HL-60 (cell line): ENCODE data around the gene ZNF232.

Experiments
- POLR2AphosphoS5 ChIP-seq: IDR thresholded peaks from 2 replicates; pipeline ENCODE4 v1.6.1; 2012; ENCODE audit warnings: low read depth
- SPI1 ChIP-seq: IDR thresholded peaks from 2 replicates; pipeline ENCODE4 v1.6.1; 2012; ENCODE audit warnings: low read depth, mild to moderate bottlenecking, borderline replicate concordance
- TF ChIP-seq, protein P1 (sequence below): IDR thresholded peaks from one replicate; pipeline ENCODE4 v1.5.1; 2011; ENCODE audit warnings: low read length, control low read depth, inconsistent platforms; ENCODE audit not compliant: insufficient read depth
- TF ChIP-seq, protein P2 (sequence below): IDR thresholded peaks from 2 replicates; pipeline ENCODE4 v1.6.1; 2012; ENCODE audit warnings: low read depth; ENCODE audit not compliant: insufficient replicate concordance

DNA sequence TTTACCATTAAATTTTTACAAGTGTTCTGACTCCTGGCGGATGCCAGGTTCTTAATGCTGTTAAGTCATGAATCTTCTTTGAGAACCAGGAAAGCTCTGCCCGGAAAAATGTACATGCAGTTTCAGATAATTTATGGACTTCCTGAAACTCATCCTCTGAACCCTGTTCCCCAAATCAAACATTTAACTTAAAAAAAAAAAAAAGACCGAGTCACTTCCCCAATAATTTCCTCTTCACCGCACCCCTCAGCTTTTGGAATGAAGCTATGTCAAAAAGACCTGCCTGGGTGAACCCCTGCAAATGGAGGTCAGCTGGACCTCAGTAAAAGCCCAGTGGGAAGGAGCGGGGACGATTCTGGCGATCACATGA lies 15.0 kb downstream of the ZNF232 start:
- TF ChIP-seq, protein P1, sequence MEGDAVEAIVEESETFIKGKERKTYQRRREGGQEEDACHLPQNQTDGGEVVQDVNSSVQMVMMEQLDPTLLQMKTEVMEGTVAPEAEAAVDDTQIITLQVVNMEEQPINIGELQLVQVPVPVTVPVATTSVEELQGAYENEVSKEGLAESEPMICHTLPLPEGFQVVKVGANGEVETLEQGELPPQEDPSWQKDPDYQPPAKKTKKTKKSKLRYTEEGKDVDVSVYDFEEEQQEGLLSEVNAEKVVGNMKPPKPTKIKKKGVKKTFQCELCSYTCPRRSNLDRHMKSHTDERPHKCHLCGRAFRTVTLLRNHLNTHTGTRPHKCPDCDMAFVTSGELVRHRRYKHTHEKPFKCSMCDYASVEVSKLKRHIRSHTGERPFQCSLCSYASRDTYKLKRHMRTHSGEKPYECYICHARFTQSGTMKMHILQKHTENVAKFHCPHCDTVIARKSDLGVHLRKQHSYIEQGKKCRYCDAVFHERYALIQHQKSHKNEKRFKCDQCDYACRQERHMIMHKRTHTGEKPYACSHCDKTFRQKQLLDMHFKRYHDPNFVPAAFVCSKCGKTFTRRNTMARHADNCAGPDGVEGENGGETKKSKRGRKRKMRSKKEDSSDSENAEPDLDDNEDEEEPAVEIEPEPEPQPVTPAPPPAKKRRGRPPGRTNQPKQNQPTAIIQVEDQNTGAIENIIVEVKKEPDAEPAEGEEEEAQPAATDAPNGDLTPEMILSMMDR: no peak
- TF ChIP-seq, protein P2, sequence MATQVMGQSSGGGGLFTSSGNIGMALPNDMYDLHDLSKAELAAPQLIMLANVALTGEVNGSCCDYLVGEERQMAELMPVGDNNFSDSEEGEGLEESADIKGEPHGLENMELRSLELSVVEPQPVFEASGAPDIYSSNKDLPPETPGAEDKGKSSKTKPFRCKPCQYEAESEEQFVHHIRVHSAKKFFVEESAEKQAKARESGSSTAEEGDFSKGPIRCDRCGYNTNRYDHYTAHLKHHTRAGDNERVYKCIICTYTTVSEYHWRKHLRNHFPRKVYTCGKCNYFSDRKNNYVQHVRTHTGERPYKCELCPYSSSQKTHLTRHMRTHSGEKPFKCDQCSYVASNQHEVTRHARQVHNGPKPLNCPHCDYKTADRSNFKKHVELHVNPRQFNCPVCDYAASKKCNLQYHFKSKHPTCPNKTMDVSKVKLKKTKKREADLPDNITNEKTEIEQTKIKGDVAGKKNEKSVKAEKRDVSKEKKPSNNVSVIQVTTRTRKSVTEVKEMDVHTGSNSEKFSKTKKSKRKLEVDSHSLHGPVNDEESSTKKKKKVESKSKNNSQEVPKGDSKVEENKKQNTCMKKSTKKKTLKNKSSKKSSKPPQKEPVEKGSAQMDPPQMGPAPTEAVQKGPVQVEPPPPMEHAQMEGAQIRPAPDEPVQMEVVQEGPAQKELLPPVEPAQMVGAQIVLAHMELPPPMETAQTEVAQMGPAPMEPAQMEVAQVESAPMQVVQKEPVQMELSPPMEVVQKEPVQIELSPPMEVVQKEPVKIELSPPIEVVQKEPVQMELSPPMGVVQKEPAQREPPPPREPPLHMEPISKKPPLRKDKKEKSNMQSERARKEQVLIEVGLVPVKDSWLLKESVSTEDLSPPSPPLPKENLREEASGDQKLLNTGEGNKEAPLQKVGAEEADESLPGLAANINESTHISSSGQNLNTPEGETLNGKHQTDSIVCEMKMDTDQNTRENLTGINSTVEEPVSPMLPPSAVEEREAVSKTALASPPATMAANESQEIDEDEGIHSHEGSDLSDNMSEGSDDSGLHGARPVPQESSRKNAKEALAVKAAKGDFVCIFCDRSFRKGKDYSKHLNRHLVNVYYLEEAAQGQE: no peak
- TF ChIP-seq POLR2AphosphoS5 (no peak), SPI1 (no peak)
